ENCODE measurements around the gene OR2L3.

GRCh38 chr1:247998811-247999210, 47.8 kb upstream of the OR2L3 start:
- TF ChIP-seq POLR2A (IDR thresholded peaks at IDR 0.05), result no peak
- TF ChIP-seq, protein P1, sequence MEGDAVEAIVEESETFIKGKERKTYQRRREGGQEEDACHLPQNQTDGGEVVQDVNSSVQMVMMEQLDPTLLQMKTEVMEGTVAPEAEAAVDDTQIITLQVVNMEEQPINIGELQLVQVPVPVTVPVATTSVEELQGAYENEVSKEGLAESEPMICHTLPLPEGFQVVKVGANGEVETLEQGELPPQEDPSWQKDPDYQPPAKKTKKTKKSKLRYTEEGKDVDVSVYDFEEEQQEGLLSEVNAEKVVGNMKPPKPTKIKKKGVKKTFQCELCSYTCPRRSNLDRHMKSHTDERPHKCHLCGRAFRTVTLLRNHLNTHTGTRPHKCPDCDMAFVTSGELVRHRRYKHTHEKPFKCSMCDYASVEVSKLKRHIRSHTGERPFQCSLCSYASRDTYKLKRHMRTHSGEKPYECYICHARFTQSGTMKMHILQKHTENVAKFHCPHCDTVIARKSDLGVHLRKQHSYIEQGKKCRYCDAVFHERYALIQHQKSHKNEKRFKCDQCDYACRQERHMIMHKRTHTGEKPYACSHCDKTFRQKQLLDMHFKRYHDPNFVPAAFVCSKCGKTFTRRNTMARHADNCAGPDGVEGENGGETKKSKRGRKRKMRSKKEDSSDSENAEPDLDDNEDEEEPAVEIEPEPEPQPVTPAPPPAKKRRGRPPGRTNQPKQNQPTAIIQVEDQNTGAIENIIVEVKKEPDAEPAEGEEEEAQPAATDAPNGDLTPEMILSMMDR (IDR thresholded peaks at IDR 0.05), result no peak
